ENCODE results near the gene COMMD6.

COMMD6 gene

GRCh38 chr13:75537401-75538365 lies at the start of gene COMMD6:
Gene COMMD6, minus strand, starts transcription at chr13:75537841. Its CDS starts 36 bp downstream, at chr13:75537805.
- peak; percentile 96 for DNase-seq (ENCODE audit: low read depth)
- H3K4me3 ChIP-seq (ENCODE audit: low read length), result peak within 1 kb of the TSS; percentile 92
- TF ChIP-seq, protein P1, sequence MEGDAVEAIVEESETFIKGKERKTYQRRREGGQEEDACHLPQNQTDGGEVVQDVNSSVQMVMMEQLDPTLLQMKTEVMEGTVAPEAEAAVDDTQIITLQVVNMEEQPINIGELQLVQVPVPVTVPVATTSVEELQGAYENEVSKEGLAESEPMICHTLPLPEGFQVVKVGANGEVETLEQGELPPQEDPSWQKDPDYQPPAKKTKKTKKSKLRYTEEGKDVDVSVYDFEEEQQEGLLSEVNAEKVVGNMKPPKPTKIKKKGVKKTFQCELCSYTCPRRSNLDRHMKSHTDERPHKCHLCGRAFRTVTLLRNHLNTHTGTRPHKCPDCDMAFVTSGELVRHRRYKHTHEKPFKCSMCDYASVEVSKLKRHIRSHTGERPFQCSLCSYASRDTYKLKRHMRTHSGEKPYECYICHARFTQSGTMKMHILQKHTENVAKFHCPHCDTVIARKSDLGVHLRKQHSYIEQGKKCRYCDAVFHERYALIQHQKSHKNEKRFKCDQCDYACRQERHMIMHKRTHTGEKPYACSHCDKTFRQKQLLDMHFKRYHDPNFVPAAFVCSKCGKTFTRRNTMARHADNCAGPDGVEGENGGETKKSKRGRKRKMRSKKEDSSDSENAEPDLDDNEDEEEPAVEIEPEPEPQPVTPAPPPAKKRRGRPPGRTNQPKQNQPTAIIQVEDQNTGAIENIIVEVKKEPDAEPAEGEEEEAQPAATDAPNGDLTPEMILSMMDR (IDR thresholded peaks at IDR 0.05; ENCODE audit: insufficient read depth, low read depth, low read length, missing control alignments), result peak; percentile 40

DNA sequence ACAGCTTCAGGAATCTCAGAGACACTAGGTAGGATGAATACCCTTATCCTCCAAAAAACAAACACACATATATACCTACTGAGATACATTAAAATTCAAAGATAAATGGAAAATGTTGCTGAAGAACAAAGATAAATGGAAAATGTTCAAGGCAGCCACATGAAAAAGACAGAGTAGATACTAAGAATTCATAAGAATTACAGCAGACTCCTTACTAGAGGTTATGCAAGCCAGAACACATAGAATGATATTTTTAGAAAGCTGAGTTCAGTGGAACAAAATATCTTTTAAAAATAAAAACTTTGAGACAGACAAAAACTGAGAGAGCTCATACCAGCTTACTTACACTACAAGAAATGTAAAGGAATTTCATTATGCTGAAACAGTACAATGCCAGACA lies 47.5 kb upstream of the COMMD6 start:
- TF ChIP-seq, protein P1 (IDR thresholded peaks at IDR 0.05; ENCODE audit: insufficient read depth, low read depth, low read length, missing control alignments), result no peak

DNA sequence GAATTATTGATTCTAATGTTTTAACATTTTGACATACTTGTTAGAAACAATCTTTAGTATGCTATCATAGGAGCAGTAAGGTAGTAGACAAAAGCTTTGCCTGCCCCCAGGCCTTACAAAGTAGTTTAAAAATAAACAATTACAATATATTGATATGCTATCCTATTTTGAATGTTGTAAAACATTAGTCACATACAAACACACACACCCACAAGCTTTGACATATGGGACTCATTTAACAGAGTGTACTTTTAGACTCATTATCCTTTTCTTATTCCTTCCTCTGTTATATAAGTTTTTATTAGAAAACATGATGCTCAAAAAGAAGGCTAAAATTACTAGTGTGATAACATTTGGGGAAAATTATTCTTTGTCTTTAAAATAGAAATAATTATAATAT lies 45.5 kb upstream of the COMMD6 start:
- TF ChIP-seq, protein P1 (IDR thresholded peaks at IDR 0.05; ENCODE audit: insufficient read depth, low read depth, low read length, missing control alignments), result no peak
- no peak for DNase-seq (ENCODE audit: low read depth)
- no peak overlapping the region for H3K4me3 ChIP-seq (ENCODE audit: low read length)

More for the DNA sequence above, 47.5 kb upstream of the COMMD6 start:
- H3K4me3 ChIP-seq (ENCODE audit: low read length), result no peak overlapping the region
- no peak for DNase-seq (ENCODE audit: low read depth)

GRCh38 chr13:75581874-75582640 lies 44.4 kb upstream of the COMMD6 start:
- no peak for DNase-seq (ENCODE audit: low read depth)
- H3K4me3 ChIP-seq (ENCODE audit: low read length), result no peak overlapping the region
- TF ChIP-seq, protein P1 (IDR thresholded peaks at IDR 0.05; ENCODE audit: insufficient read depth, low read depth, low read length, missing control alignments), result no peak

DNA sequence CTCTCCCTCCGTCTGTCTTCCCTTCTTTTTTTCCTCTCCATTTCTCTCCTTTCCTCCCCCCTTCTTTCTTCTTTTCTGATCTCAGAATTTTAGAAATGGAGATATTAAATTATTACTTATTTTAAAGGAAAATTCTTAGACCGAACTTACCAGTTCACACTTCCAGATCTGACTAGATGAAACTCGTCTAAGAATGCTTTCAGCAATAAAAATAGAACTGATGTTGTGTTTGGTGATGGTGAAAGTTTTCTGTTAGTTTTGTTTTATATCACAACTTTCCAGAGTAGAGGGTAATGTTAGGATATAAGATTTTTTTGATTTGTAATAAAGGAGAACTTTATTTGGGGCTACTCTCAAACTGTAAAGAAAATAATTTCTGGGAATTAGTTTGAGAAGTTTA lies 41.9 kb upstream of the COMMD6 start:
- TF ChIP-seq, protein P1 (IDR thresholded peaks at IDR 0.05; ENCODE audit: insufficient read depth, low read depth, low read length, missing control alignments), result no peak
- DNase-seq (ENCODE audit: low read depth), result no peak

DNA sequence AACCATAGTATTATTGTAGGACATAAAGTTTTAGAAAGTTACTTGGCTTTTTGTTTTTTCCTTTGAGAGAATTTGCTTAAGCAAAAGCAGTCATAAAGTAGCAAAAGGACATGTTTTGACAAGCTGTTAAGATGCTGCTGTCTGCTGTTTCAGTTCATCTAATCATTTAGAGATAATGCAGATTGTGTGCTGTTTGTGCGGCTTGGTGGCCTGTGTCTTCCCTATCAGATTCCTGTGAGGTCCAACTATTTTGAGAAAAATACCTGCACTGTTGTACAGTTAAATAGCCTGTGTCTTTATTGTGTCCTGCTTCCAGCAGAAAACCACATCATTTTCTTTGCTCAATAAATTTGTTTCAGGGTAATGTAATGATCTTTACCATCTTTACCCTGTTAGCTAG lies 31.9 kb upstream of the COMMD6 start:
- H3K4me3 ChIP-seq (ENCODE audit: low read length), result no peak overlapping the region
- peak; percentile 11 for DNase-seq (ENCODE audit: low read depth)
- TF ChIP-seq, protein P1 (IDR thresholded peaks at IDR 0.05; ENCODE audit: insufficient read depth, low read depth, low read length, missing control alignments), result no peak

More for the DNA sequence above, 41.9 kb upstream of the COMMD6 start:
- no peak overlapping the region for H3K4me3 ChIP-seq (ENCODE audit: low read length)

Measured in epithelial cell of esophagus (primary cell).